ENCODE data around the gene KDM4C. TPM values are rescaled to one million over a fixed set of nuclear protein-coding genes. Genes with fewer than 3 reads are reported as not detected.
A peak's percentile ranks its signal among the peaks of the same experiment; 100 is the strongest.

KDM4C gene
- total and polyA plus RNA-seq, 2 of the 13 experiments (the other 11 are each of a cell fraction or from before 2014, with no cell fraction given), result 19.4 to 23.6 TPM

DNA sequence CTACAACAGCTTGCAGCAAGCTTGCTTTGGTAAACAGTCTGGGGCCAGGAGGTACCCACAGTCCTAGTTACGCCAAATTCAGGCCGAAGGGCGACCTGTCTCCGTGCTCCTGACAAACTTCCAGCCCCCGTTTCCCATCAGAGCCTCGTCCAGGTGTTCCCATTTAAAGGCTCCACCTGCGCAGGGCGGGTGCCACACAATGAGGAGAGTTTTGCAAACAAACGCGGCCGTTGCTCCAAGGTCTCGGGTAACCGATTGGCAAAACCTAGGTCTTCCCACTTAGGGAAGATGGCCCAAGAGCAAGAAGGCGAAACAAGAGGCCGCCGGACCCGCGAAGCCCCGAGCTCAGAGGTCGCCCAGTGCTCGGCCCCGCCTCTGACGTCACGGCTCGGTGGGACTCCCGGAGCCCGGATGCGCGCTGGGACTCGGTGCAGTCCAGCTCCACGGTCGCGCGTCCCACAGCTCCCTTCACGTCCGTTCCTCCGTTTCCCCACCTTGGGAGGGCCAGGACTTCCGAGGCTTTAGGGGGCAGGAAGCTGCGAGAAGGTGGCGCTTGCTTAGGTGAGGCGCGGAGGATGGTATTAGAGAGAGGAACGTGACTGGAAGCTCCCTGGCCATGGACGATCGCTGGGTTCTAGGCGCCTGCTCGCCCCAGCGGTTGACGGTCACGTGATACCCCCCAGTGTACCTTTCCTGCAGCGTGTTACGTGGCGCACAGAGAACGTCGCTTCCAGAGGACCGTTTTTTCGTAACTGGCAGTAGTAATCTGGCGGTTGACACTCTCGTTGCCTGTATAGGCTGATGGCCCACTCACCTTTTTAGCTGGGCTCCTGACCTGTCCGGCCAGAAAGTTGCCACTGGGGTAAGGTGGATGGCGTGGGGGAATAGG is 41.8 kb upstream of the KDM4C start (continued):
- no peak; the same call in 1 of the 2 replicates for TF ChIP-seq RARA (CRISPR knock-in tag; IDR thresholded peaks at IDR 0.05)
- no peak for TF ChIP-seq ZBTB40 (IDR thresholded peaks at IDR 0.05)
- peak; percentile 47; the same call in 1 of the 2 replicates for TF ChIP-seq ZBTB40 (CRISPR knock-in tag; IDR thresholded peaks at IDR 0.05)
- peak; percentile 88 for TF ChIP-seq YY1 (IDR thresholded peaks at IDR 0.05; ENCODE audit: insufficient read depth, insufficient replicate concordance, low read depth, low read length)
- TF ChIP-seq ZMYM3 (CRISPR knock-in tag; IDR thresholded peaks at IDR 0.05), result peak; percentile 75
- TF ChIP-seq, protein P1, sequence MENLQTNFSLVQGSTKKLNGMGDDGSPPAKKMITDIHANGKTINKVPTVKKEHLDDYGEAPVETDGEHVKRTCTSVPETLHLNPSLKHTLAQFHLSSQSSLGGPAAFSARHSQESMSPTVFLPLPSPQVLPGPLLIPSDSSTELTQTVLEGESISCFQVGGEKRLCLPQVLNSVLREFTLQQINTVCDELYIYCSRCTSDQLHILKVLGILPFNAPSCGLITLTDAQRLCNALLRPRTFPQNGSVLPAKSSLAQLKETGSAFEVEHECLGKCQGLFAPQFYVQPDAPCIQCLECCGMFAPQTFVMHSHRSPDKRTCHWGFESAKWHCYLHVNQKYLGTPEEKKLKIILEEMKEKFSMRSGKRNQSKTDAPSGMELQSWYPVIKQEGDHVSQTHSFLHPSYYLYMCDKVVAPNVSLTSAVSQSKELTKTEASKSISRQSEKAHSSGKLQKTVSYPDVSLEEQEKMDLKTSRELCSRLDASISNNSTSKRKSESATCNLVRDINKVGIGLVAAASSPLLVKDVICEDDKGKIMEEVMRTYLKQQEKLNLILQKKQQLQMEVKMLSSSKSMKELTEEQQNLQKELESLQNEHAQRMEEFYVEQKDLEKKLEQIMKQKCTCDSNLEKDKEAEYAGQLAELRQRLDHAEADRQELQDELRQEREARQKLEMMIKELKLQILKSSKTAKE (CRISPR knock-in tag; IDR thresholded peaks at IDR 0.05; ENCODE audit: borderline replicate concordance), result peak; percentile 69
- TF ChIP-seq, protein P2, sequence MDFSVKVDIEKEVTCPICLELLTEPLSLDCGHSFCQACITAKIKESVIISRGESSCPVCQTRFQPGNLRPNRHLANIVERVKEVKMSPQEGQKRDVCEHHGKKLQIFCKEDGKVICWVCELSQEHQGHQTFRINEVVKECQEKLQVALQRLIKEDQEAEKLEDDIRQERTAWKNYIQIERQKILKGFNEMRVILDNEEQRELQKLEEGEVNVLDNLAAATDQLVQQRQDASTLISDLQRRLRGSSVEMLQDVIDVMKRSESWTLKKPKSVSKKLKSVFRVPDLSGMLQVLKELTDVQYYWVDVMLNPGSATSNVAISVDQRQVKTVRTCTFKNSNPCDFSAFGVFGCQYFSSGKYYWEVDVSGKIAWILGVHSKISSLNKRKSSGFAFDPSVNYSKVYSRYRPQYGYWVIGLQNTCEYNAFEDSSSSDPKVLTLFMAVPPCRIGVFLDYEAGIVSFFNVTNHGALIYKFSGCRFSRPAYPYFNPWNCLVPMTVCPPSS (IDR thresholded peaks at IDR 0.05), result no peak
- TF ChIP-seq TAF15 (IDR thresholded peaks at IDR 0.05; ENCODE audit: low read depth, low read length, poor library complexity, severe bottlenecking), result no peak
- peak; percentile 93 for TF ChIP-seq POLR2G (IDR thresholded peaks at IDR 0.05; ENCODE audit: low read depth, low read length)
- peak; percentile 79; the same call in 1 of the 2 replicates for TF ChIP-seq ARNT (IDR thresholded peaks at IDR 0.05)
